Suprapubic skin (tissue), 4 donors: ENCODE data around the gene CRHR2. TPM values are rescaled to one million over a fixed set of nuclear protein-coding genes. Genes with fewer than 3 reads are reported as not detected.

Source experiments
- DNase-seq, 2 donors: peaks; one replicate each; pipeline ENCODE4 v3.0.0-alpha.2; 2019; ENCODE audit warnings: low spot score in 2 of 2
- H3K27ac ChIP-seq: fragments of 200-600 bp; sonication (generic); one replicate; pipeline ENCODE4 v1.5.1; 2019
- H3K27me3 ChIP-seq: fragments of 200-600 bp; sonication (generic); one replicate; pipeline ENCODE4 v1.5.1; 2019
- H3K36me3 ChIP-seq: fragments of 200-600 bp; sonication (generic); one replicate; pipeline ENCODE4 v1.5.1; 2019
- H3K4me1 ChIP-seq: fragments of 200-600 bp; sonication (generic); one replicate; pipeline ENCODE4 v1.5.1; 2019
- H3K4me3 ChIP-seq: fragments of 200-600 bp; sonication (generic); one replicate; pipeline ENCODE4 v1.5.1; 2019; ENCODE audit warnings: mild to moderate bottlenecking
- H3K9me3 ChIP-seq: fragments of 200-600 bp; sonication (generic); one replicate; pipeline ENCODE4 v1.5.1; 2019
- CTCF ChIP-seq, 2 donors: fragments of 200-600 bp in 1 of 2; fragments of 450-650 bp in 1 of 2; sonication (generic) in 1 of 2; IDR thresholded peaks; one replicate each; pipeline ENCODE4 v1.5.1; 2016 to 2019; ENCODE audit warnings: antibody characterized with exemption in 2 of 2, mild to moderate bottlenecking in 1 of 2, moderate library complexity in 1 of 2
- EP300 ChIP-seq: sonication (generic); formaldehyde crosslinking; IDR thresholded peaks from one replicate; pipeline ENCODE4 v1.6.1; 2017; ENCODE audit warnings: antibody characterized with exemption
- POLR2A ChIP-seq, 2 donors: fragments of 450-650 bp; IDR thresholded peaks; one replicate each; pipeline ENCODE4 v1.6.1; 2017; ENCODE audit warnings: antibody characterized with exemption in 2 of 2, mild to moderate bottlenecking in 2 of 2, moderate library complexity in 2 of 2
- POLR2AphosphoS5 ChIP-seq, 3 donors: sonication (generic); formaldehyde crosslinking; IDR thresholded peaks; one replicate each; pipeline ENCODE4 v1.6.1; 2017; ENCODE audit warnings: antibody characterized with exemption in 3 of 3
- WGBS: methylation state at CpG from one replicate; pipeline ENCODE4 v1.1.5; 2018; 5-methylcytosine and 5-hydroxymethylcytosine counted together
- total RNA-seq, 4 donors: library from RNA; depleted of rRNA; stranded (reverse); fragments of >200 nt; gene quantifications; one replicate each; pipeline ENCODE4 v1.1.0, GENCODE V29; 2016

Gene CRHR2
- total RNA-seq, 4 donors from 2014 or later, result 0.55 TPM; not detected in 3

- WGBS, result 65% methylated on average over 12 of the region's 16 CpGs
- no peak overlapping the region for H3K27ac ChIP-seq
- no peak overlapping the region for H3K4me3 ChIP-seq
- DNase-seq, result no peak
- no peaks in the 10 kb centered on the region for H3K9me3 ChIP-seq
- H3K4me1 ChIP-seq, result no peaks in the 10 kb centered on the region
- TF ChIP-seq POLR2A (IDR thresholded peaks at IDR 0.05) (no peak), EP300 (no peak), CTCF (IDR thresholded peaks at IDR 0.05) (no peak), POLR2AphosphoS5 (IDR thresholded peaks at IDR 0.05) (no peak)
- no peaks in the 10 kb centered on the region for H3K36me3 ChIP-seq
- H3K27me3 ChIP-seq, result peaks cover 17% of the 10 kb centered on the region
Measured at GRCh38 chr7:30660331-30661255, 21.7 kb downstream of the CRHR2 start.

- no peaks in the 10 kb centered on the region for H3K9me3 ChIP-seq
- H3K4me1 ChIP-seq, result no peaks in the 10 kb centered on the region
- H3K4me3 ChIP-seq, result no peak overlapping the region
- WGBS, result 81% methylated on average over 3 of the region's 3 CpGs
- DNase-seq, result peak in 1 of 2 donors; percentile 44
- TF ChIP-seq EP300 (no peak), POLR2A (IDR thresholded peaks at IDR 0.05) (no peak), CTCF (IDR thresholded peaks at IDR 0.05) (no peak), POLR2AphosphoS5 (IDR thresholded peaks at IDR 0.05) (no peak)
- H3K36me3 ChIP-seq, result no peaks in the 10 kb centered on the region
- peaks cover 14% of the 10 kb centered on the region for H3K27me3 ChIP-seq
- no peak overlapping the region for H3K27ac ChIP-seq
Measured at GRCh38 chr7:30659312-30659711, 22.9 kb downstream of the CRHR2 start.

GRCh38 chr7:30658479-30659074 is 23.7 kb downstream of the CRHR2 start:
- no peaks in the 10 kb centered on the region for H3K36me3 ChIP-seq
- no peaks in the 10 kb centered on the region for H3K9me3 ChIP-seq
- H3K27ac ChIP-seq, result no peak overlapping the region
- DNase-seq, result peak; percentile 18 to 38
- no peaks in the 10 kb centered on the region for H3K4me1 ChIP-seq
- H3K4me3 ChIP-seq, result no peak overlapping the region
- 96% methylated on average over 3 of the region's 3 CpGs for WGBS
- peaks cover 14% of the 10 kb centered on the region for H3K27me3 ChIP-seq
- TF ChIP-seq POLR2AphosphoS5 (IDR thresholded peaks at IDR 0.05), result no peak
- TF ChIP-seq CTCF (IDR thresholded peaks at IDR 0.05), result no peak
- no peak for TF ChIP-seq EP300
- TF ChIP-seq POLR2A (IDR thresholded peaks at IDR 0.05), result no peak

- DNase-seq, result peak; percentile 40 to 43
- Histone ChIP-seq H3K27me3 (peaks cover 4% of the 10 kb centered on the region), H3K27ac (no peak overlapping the region), H3K4me1 (no peaks in the 10 kb centered on the region), H3K9me3 (no peaks in the 10 kb centered on the region), H3K4me3 (no peak overlapping the region), H3K36me3 (no peaks in the 10 kb centered on the region)
- TF ChIP-seq CTCF (IDR thresholded peaks at IDR 0.05) (no peak), EP300 (no peak), POLR2A (IDR thresholded peaks at IDR 0.05) (no peak), POLR2AphosphoS5 (IDR thresholded peaks at IDR 0.05) (no peak)
- WGBS, result no CpG with 5 or more reads among the region's 2 CpGs
Measured at GRCh38 chr7:30657131-30657530, 25.1 kb downstream of the CRHR2 start.
